A673 (cell line): ENCODE data around the gene SHROOM3. TPM values are rescaled to one million over a fixed set of nuclear protein-coding genes. Genes with fewer than 3 reads are reported as not detected.

Experiments
- BruUV-seq: library from RNA; stranded (reverse); fragments of 400-500 nt; replicated peaks from 2 replicates; lab custom pipeline; 2021; lab: Mats Ljungman, UMichigan
- CTCF ChIA-PET: fragments of 300-600 bp; sonication (Branson Sonifier 250); formaldehyde crosslinking; loops from one replicate; lab custom pipeline; 2022; ENCODE audit warnings: antibody characterized with exemption; lab: Charles Lee
- POLR2A ChIA-PET: fragments of 300-600 bp; sonication (Branson Sonifier 250); formaldehyde crosslinking; loops from one replicate; lab custom pipeline; 2022; ENCODE audit warnings: antibody characterized with exemption; ENCODE audit not compliant: low non-redundant PET; lab: Charles Lee
- DNase-seq: peaks from one replicate; pipeline ENCODE4 v3.0.0-alpha.2; 2015; ENCODE audit warnings: low spot score
- H3K27ac ChIP-seq: fragments of 200-600 bp; sonication (generic); 2 replicates; pipeline ENCODE4 v1.5.1; 2016; ENCODE audit warnings: mixed run types, low read depth, mild to moderate bottlenecking, mixed read lengths, antibody characterized with exemption, low read length; ENCODE audit not compliant: poor library complexity, severe bottlenecking
- H3K27me3 ChIP-seq: fragments of 200-600 bp; sonication (generic); replicated peaks from 2 replicates; pipeline ENCODE4 v1.6.1; 2017; ENCODE audit warnings: mixed run types, low read depth, mild to moderate bottlenecking, mixed read lengths, antibody characterized with exemption, low read length; ENCODE audit not compliant: insufficient read depth, poor library complexity
- H3K36me3 ChIP-seq: fragments of 200-600 bp; sonication (generic); 2 replicates; pipeline ENCODE4 v1.6.1; 2016; ENCODE audit warnings: mixed run types, mild to moderate bottlenecking, mixed read lengths, antibody characterized with exemption, low read length; ENCODE audit not compliant: insufficient read depth, poor library complexity, severe bottlenecking
- H3K4me1 ChIP-seq: fragments of 200-600 bp; sonication (generic); 2 replicates; pipeline ENCODE4 v1.6.1; 2017; ENCODE audit warnings: mixed run types, mild to moderate bottlenecking, mixed read lengths, antibody characterized with exemption, low read length; ENCODE audit not compliant: insufficient read depth, poor library complexity, severe bottlenecking
- H3K4me3 ChIP-seq: fragments of 200-600 bp; sonication (generic); 2 replicates; pipeline ENCODE4 v1.5.1; 2016; ENCODE audit warnings: low read depth, mixed run types, mild to moderate bottlenecking, mixed read lengths, low read length; ENCODE audit not compliant: poor library complexity, severe bottlenecking
- H3K9me3 ChIP-seq: fragments of 200-600 bp; sonication (generic); 2 replicates; pipeline ENCODE4 v1.6.1; 2016; ENCODE audit warnings: mixed run types, low read depth, mild to moderate bottlenecking, mixed read lengths, antibody characterized with exemption, low read length; ENCODE audit not compliant: poor library complexity, severe bottlenecking
- CTCF ChIP-seq: fragments of 300-800, 200-600 bp; sonication (generic); conservative IDR thresholded peaks from 2 replicates; pipeline ENCODE4 v1.5.1; 2017; ENCODE audit warnings: low read depth, mild to moderate bottlenecking, antibody characterized with exemption, low read length, moderate library complexity, mixed read lengths
- EZH2 ChIP-seq: fragments of 200-600 bp; sonication (generic); IDR thresholded peaks from 2 replicates; pipeline ENCODE4 v1.6.1; 2017; ENCODE audit warnings: borderline replicate concordance, low read depth, mild to moderate bottlenecking, mixed read lengths, antibody characterized with exemption, low read length; ENCODE audit not compliant: poor library complexity, severe bottlenecking
- intact Hi-C: fragments of 100-400 bp; cut with micrococcal nuclease; formaldehyde crosslinking; loops from one replicate; pipeline ENCODE4 v1.10.0; 2022; ENCODE audit not compliant: unreplicated experiment
- total RNA-seq: library from RNA; stranded (reverse); gene quantifications from 2 replicates; pipeline ENCODE4 v1.2.3, GENCODE V29; 2021

The SHROOM3 gene
- total RNA-seq, 1 experiment from 2014 or later = 9.3 TPM

DNA sequence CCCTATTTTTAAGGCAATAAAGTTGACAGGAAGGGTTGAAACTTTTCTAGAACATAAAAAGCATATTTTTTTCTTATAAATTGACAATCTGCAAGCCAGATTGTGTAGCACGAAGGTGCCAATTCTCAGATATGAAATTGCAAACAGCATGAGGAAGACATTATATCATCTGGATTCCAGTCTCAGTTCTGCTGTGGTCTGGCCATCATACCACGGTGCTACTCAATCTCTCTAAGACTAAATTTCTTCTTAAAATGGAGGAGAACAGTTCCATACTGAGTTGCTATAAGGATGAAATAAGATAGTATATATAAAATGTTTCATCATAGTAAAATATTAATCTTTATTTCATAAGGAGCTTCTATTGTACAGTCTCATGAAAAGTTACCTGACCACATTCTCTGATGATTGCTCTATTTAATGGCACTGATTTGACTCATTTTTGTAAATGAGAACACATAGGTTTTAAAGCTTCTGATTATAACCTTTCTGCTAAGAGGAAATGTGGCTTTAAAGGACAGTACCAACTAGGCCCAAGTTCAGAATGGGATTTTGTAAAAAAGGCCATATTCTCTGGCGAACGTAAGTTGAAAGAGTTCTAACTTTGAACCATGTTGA, 127.9 kb downstream of the SHROOM3 start:
- H3K4me3 ChIP-seq = no peak overlapping the region
- TF ChIP-seq EZH2 = no peak
- no peak for TF ChIP-seq CTCF
- ChIA-PET CTCF (no interaction called here), POLR2A (no interaction called here)
- no TSS peak for BruUV-seq
- no peak for DNase-seq
- no peak overlapping the region for H3K27ac ChIP-seq
- no peaks in the 10 kb centered on the region for H3K4me1 ChIP-seq
- no peaks in the 10 kb centered on the region for H3K9me3 ChIP-seq
- intact Hi-C loops = no loop called here
- H3K36me3 ChIP-seq = no peaks in the 10 kb centered on the region
- H3K27me3 ChIP-seq = no peaks in the 10 kb centered on the region

DNA sequence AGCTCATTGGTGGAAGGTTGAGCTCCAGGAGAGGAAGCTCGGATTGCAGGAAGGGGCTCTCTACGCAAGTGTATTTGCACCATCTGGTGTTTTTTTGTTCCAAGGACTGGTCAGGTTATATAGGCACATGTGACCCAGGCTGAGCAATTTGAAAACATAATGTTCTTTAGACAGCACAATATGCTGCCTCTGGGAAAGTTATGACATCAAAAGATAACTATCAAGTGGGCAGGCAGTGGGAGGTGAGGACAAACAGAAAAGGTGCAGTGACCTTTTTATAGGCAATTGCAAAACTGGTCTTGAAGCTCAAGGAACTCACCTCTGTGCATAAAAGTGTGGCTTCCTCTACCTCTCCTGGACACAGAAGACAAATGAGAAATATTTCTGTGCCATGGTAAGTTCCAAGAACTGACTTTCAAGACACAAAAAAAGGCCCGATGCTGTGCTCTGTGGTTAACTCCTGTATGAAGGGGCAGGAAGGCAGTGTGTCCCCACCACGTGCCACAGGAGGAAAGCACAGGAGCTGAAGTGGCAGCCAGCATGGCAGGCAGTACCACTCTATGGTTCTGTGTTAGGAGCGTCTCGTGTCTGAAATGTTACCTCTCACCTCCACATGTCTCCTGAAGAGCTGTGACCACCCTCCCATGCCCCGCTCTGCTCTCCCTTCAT, 128.6 kb downstream of the SHROOM3 start:
- Histone ChIP-seq H3K9me3 (no peaks in the 10 kb centered on the region), H3K36me3 (no peaks in the 10 kb centered on the region), H3K27ac (no peak overlapping the region), H3K27me3 (no peaks in the 10 kb centered on the region), H3K4me3 (no peak overlapping the region), H3K4me1 (no peaks in the 10 kb centered on the region)
- TF ChIP-seq CTCF (no peak), EZH2 (no peak)
- BruUV-seq = no TSS peak
- DNase-seq = no peak
- POLR2A ChIA-PET = no interaction called here
- intact Hi-C loops = no loop called here
- CTCF ChIA-PET = no interaction called here

DNA sequence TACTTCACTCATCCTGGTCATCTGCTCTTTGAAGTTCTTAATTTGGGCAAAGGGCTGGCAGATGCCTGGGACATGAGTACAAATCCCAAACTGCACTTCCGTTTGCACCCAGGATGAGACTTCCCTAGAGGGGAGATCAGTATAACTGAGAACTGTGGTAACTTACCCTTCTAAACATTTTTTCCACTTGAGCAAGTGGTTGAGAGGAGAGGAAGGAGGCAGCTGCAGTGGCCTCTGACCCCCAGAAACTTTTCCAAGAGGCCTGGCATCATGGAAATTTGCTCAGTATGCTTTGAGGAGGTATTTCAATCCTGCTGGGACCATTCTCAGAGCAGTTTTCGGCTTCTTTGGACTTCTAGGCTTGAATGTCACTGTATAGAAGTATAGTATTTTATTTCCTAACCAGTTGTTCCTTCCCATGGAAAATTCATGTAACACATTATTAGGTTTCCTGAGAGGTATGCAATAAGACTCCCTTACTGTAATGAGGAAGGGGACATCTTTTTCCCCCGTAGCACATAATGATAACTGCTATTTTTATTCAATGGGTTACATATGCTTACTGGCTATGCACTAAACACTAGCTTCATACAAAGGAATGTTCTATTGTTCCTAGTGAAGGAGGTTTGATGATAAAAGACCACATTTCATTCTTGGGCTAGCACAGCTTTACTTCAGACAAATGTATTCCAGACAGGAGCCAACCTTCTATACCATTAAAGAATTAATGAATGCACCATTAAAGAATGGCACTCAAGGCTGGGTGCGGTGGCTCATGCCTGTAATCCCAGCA, 129.3 kb downstream of the SHROOM3 start:
- no TSS peak for BruUV-seq
- Histone ChIP-seq H3K4me3 (no peak overlapping the region), H3K27ac (no peak overlapping the region), H3K36me3 (no peaks in the 10 kb centered on the region), H3K9me3 (no peaks in the 10 kb centered on the region), H3K4me1 (no peaks in the 10 kb centered on the region), H3K27me3 (no peaks in the 10 kb centered on the region)
- ChIA-PET POLR2A (no interaction called here), CTCF (no interaction called here)
- intact Hi-C loops = no loop called here
- no peak for TF ChIP-seq CTCF
- no peak for DNase-seq
